ENCODE results near the gene CACNB2. TPM values are rescaled to one million over a fixed set of nuclear protein-coding genes. Genes with fewer than 3 reads are reported as not detected.

The CACNB2 gene
- total RNA-seq, 1 experiment from 2014 or later = 3.2 TPM

DNA sequence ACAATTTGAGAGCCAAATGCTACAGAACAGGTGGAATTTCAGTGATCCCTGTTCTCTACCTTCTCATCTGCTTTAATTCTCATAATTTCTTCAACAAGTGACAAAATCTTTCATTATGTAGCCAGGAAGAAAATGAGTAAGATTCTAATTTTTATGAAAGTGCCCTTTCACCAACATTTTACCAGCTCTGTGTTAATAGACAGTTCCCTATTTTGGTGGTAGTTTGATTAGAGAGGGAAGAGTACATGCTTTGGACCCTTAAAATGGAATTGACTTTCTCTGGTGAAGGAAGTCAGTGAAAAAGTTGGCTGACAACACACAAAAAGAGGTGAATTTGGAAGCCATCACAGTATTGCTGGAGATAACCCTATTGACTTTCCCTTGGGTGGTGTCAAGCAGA is 61.7 kb downstream of the CACNB2 start:
- H3K4me3 Mint-ChIP-seq = no peak overlapping the region
- H3K27me3 Mint-ChIP-seq (ENCODE audit: low read depth) = no peaks in the 10 kb centered on the region
- H3K27ac Mint-ChIP-seq = no peak overlapping the region
- TF ChIP-seq ZNF219 (CRISPR knock-in tag; IDR thresholded peaks at IDR 0.05; ENCODE audit: borderline replicate concordance) (no peak), OVOL2 (CRISPR knock-in tag; IDR thresholded peaks at IDR 0.05; ENCODE audit: borderline replicate concordance) (no peak), JUN (CRISPR knock-in tag; IDR thresholded peaks at IDR 0.05) (no peak), EMX1 (CRISPR knock-in tag; IDR thresholded peaks at IDR 0.05) (no peak), ELF4 (CRISPR knock-in tag; IDR thresholded peaks at IDR 0.05; ENCODE audit: low read depth) (no peak), ZNF396 (CRISPR knock-in tag; IDR thresholded peaks at IDR 0.05; ENCODE audit: borderline replicate concordance) (no peak), ZNF121 (CRISPR knock-in tag; IDR thresholded peaks at IDR 0.05) (no peak)
- TF ChIP-seq, protein P1, sequence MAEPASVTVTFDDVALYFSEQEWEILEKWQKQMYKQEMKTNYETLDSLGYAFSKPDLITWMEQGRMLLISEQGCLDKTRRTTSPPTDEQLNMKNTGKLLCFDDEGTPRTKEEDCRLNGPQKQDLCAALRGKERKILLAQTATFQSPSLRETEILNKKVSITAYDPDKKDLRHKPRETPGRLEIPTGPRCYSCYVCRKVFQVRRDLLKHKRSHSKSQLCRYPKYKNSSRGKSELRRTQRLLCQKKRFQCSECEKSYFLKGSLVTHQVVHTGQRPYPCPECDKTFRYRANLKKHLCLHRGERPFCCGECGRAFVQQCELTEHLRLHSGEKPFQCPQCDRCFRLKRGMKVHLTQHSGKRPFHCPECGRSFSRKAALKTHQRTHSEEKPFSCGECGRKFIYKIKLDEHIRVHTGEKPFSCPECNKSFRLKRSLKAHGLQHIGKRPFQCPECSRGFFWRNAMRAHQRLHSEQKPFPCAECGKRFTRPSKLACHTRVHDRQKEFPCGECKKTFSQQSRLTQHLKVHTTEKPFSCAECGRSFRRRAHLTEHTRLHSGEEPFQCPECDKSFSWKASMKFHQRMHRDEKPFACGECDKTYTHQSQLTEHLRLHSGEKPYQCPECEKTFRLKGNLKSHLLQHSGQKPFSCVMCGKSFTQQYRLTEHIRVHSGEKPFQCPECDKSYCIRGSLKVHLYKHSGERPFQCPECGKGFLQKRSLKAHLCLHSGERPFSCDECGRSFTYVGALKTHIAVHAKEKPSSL (CRISPR knock-in tag; conservative IDR thresholded peaks at IDR 0.05) = no peak
- TF ChIP-seq, protein P2, sequence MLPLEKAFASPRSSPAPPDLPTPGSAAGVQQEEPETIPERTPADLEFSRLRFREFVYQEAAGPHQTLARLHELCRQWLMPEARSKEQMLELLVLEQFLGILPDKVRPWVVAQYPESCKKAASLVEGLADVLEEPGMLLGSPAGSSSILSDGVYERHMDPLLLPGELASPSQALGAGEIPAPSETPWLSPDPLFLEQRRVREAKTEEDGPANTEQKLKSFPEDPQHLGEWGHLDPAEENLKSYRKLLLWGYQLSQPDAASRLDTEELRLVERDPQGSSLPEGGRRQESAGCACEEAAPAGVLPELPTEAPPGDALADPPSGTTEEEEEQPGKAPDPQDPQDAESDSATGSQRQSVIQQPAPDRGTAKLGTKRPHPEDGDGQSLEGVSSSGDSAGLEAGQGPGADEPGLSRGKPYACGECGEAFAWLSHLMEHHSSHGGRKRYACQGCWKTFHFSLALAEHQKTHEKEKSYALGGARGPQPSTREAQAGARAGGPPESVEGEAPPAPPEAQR (CRISPR knock-in tag; IDR thresholded peaks at IDR 0.05) = no peak
- H3K4me1 Mint-ChIP-seq = peaks cover 11% of the 10 kb centered on the region
- no peaks in the 10 kb centered on the region for H3K9me3 Mint-ChIP-seq
- ChIA-PET POLR2A (no interaction called here), CTCF (no interaction called here)
- no peaks in the 10 kb centered on the region for H3K36me3 Mint-ChIP-seq
- ATAC-seq (no peak), DNase-seq (ENCODE audit: low spot score) (no peak)

DNA sequence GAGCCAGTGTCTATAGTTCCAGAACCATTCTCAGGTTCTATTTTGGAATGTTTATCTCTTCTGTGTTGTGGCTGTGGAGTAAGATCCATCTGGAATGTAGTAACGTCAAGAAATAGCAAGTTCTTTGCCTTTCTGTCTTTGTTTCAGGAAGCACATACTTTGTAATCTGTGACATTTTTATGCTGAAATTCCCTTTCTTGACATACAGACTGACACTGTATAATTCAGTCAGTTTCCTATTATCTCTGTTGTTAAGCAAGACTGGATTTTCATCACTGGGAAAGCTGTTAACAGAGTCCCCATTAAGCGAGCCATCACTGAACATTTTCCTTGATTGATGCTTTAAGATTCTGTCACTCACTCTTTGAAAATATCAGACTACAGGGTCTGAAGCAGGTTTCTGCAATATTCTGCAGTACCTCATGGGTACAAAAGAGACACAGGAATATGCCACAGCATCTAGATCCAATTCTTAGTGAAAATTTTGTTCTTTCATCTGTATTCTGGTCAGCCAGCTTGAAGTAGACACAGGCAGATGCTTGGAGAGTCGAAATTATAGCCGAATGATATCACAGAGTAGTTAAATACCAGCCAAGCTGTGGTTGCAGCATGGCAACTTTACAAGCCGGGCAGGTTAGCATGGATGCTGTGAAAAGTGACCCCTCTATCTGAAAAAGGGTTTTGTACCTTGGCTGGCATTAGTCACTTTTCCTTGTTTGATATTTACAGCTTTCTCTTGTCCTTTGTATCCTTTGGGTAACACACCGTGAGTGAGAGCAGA is 62.6 kb downstream of the CACNB2 start:
- no peak for TF ChIP-seq GTF2I (CRISPR knock-in tag; conservative IDR thresholded peaks at IDR 0.05)
- H3K4me1 Mint-ChIP-seq = 0 out of 2 replicates have a peak, but pooled peaks cover 3% of the 10 kb centered on the region
- ATAC-seq = no peak
- no peak overlapping the region for H3K27ac Mint-ChIP-seq
- H3K4me3 Mint-ChIP-seq = no peak overlapping the region
- H3K27me3 Mint-ChIP-seq (ENCODE audit: low read depth) = no peaks in the 10 kb centered on the region
- POLR2A ChIA-PET = no interaction called here
- no peaks in the 10 kb centered on the region for H3K9me3 Mint-ChIP-seq
- CTCF ChIA-PET = no interaction called here
- no peak for DNase-seq (ENCODE audit: low spot score)
- no peaks in the 10 kb centered on the region for H3K36me3 Mint-ChIP-seq

DNA sequence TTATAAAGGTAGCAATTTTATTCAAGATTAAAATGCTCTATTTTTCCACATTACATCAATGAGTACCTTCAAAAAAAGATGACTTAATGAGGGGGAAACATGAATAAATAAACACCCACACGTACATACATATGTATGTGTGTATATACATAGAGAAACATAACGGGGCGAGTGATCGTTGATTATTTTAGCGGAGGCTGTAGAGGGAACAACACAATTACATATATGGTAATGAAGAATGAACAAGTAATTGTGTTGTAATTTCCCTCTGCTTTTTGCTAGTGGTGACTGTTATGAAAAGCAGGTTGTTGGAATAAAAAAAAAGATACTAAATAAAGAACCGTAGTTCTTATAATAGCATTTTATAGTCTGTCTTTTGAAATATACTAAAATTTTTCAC is 63.2 kb downstream of the CACNB2 start:
- no peak overlapping the region for H3K4me3 Mint-ChIP-seq
- DNase-seq (ENCODE audit: low spot score) (no peak), ATAC-seq (no peak)
- no peaks in the 10 kb centered on the region for H3K27me3 Mint-ChIP-seq (ENCODE audit: low read depth)
- no peaks in the 10 kb centered on the region for H3K36me3 Mint-ChIP-seq
- H3K27ac Mint-ChIP-seq = no peak overlapping the region
- POLR2A ChIA-PET = no interaction called here
- no peaks in the 10 kb centered on the region for H3K9me3 Mint-ChIP-seq
- CTCF ChIA-PET = no interaction called here
- 0 out of 2 replicates have a peak, but pooled peaks cover 3% of the 10 kb centered on the region for H3K4me1 Mint-ChIP-seq
- TF ChIP-seq NR2C2 (CRISPR knock-in tag; IDR thresholded peaks at IDR 0.05) (no peak), ZNF671 (CRISPR knock-in tag; IDR thresholded peaks at IDR 0.05) (no peak), PRRX2 (CRISPR knock-in tag; IDR thresholded peaks at IDR 0.05) (no peak), MXD4 (CRISPR knock-in tag; IDR thresholded peaks at IDR 0.05; ENCODE audit: borderline replicate concordance) (no peak), ZBTB21 (CRISPR knock-in tag; IDR thresholded peaks at IDR 0.05; ENCODE audit: borderline replicate concordance) (no peak)
- TF ChIP-seq, protein P3, sequence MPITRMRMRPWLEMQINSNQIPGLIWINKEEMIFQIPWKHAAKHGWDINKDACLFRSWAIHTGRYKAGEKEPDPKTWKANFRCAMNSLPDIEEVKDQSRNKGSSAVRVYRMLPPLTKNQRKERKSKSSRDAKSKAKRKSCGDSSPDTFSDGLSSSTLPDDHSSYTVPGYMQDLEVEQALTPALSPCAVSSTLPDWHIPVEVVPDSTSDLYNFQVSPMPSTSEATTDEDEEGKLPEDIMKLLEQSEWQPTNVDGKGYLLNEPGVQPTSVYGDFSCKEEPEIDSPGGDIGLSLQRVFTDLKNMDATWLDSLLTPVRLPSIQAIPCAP (CRISPR knock-in tag; IDR thresholded peaks at IDR 0.05) = no peak
- TF ChIP-seq, protein P4, sequence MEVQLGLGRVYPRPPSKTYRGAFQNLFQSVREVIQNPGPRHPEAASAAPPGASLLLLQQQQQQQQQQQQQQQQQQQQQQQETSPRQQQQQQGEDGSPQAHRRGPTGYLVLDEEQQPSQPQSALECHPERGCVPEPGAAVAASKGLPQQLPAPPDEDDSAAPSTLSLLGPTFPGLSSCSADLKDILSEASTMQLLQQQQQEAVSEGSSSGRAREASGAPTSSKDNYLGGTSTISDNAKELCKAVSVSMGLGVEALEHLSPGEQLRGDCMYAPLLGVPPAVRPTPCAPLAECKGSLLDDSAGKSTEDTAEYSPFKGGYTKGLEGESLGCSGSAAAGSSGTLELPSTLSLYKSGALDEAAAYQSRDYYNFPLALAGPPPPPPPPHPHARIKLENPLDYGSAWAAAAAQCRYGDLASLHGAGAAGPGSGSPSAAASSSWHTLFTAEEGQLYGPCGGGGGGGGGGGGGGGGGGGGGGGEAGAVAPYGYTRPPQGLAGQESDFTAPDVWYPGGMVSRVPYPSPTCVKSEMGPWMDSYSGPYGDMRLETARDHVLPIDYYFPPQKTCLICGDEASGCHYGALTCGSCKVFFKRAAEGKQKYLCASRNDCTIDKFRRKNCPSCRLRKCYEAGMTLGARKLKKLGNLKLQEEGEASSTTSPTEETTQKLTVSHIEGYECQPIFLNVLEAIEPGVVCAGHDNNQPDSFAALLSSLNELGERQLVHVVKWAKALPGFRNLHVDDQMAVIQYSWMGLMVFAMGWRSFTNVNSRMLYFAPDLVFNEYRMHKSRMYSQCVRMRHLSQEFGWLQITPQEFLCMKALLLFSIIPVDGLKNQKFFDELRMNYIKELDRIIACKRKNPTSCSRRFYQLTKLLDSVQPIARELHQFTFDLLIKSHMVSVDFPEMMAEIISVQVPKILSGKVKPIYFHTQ (CRISPR knock-in tag; IDR thresholded peaks at IDR 0.05) = no peak
- TF ChIP-seq, protein P2 (CRISPR knock-in tag; IDR thresholded peaks at IDR 0.05) = no peak
- TF ChIP-seq, protein P5, sequence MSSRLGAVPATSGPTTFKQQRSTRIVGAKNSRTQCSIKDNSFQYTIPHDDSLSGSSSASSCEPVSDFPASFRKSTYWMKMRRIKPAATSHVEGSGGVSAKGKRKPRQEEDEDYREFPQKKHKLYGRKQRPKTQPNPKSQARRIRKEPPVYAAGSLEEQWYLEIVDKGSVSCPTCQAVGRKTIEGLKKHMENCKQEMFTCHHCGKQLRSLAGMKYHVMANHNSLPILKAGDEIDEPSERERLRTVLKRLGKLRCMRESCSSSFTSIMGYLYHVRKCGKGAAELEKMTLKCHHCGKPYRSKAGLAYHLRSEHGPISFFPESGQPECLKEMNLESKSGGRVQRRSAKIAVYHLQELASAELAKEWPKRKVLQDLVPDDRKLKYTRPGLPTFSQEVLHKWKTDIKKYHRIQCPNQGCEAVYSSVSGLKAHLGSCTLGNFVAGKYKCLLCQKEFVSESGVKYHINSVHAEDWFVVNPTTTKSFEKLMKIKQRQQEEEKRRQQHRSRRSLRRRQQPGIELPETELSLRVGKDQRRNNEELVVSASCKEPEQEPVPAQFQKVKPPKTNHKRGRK (CRISPR knock-in tag; IDR thresholded peaks at IDR 0.05; ENCODE audit: borderline replicate concordance) = no peak
- TF ChIP-seq, protein P6, sequence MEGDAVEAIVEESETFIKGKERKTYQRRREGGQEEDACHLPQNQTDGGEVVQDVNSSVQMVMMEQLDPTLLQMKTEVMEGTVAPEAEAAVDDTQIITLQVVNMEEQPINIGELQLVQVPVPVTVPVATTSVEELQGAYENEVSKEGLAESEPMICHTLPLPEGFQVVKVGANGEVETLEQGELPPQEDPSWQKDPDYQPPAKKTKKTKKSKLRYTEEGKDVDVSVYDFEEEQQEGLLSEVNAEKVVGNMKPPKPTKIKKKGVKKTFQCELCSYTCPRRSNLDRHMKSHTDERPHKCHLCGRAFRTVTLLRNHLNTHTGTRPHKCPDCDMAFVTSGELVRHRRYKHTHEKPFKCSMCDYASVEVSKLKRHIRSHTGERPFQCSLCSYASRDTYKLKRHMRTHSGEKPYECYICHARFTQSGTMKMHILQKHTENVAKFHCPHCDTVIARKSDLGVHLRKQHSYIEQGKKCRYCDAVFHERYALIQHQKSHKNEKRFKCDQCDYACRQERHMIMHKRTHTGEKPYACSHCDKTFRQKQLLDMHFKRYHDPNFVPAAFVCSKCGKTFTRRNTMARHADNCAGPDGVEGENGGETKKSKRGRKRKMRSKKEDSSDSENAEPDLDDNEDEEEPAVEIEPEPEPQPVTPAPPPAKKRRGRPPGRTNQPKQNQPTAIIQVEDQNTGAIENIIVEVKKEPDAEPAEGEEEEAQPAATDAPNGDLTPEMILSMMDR (IDR thresholded peaks at IDR 0.05) = no peak
